Fibroblast of lung (primary cell): ENCODE results near the gene MAP1A. TPM values are rescaled to one million over a fixed set of nuclear protein-coding genes. Genes with fewer than 3 reads are reported as not detected.

Experiments
- DNase-seq, 2 donors: peaks; one replicate each; pipeline versions ENCODE4 v3.0.0 to v3.0.0-alpha.2; 2010; ENCODE audit warnings: low read depth in 2 of 2
- H2AFZ ChIP-seq: 2 replicates; pipeline ENCODE4 v1.5.1; 2012; ENCODE audit warnings: low read length, control low read depth, inconsistent platforms
- H3K27ac ChIP-seq: 2 replicates; pipeline ENCODE4 v1.5.1; 2011; ENCODE audit warnings: low read length, control low read depth; ENCODE audit not compliant: insufficient read depth
- H3K27me3 ChIP-seq: 2 replicates; pipeline ENCODE4 v1.5.1; 2011; ENCODE audit warnings: mild to moderate bottlenecking, low read length; ENCODE audit not compliant: control insufficient read depth, insufficient read depth
- H3K36me3 ChIP-seq: 2 replicates; pipeline ENCODE4 v1.5.1; 2011; ENCODE audit warnings: low read length; ENCODE audit not compliant: control insufficient read depth, insufficient read depth
- H3K4me1 ChIP-seq: 2 replicates; pipeline ENCODE4 v1.5.1; 2011; ENCODE audit warnings: low read length; ENCODE audit not compliant: control insufficient read depth, insufficient read depth; ENCODE audit errors: extremely low read depth
- H3K4me2 ChIP-seq: 2 replicates; pipeline ENCODE4 v1.5.1; 2011; ENCODE audit warnings: low read length, control low read depth; ENCODE audit not compliant: insufficient read depth; ENCODE audit errors: extremely low read depth
- H3K4me3 ChIP-seq, 4 experiments: fragments of 200-600 bp in 1 of 4; sonication (generic) in 1 of 4; replicated peaks in 1 of 4; 2 replicates each; pipeline ENCODE4 v1.5.1; 2011 to 2016; ENCODE audit warnings: low read length in 4 of 4, low read depth in 3 of 4, mild to moderate bottlenecking in 3 of 4, control low read depth in 2 of 4, inconsistent platforms in 1 of 4, mixed read lengths in 1 of 4; ENCODE audit not compliant: insufficient read depth in 1 of 4; ENCODE audit errors: control extremely low read depth in 1 of 4
- H3K79me2 ChIP-seq: 2 replicates; pipeline ENCODE4 v1.5.1; 2012; ENCODE audit warnings: mild to moderate bottlenecking, low read length, inconsistent platforms; ENCODE audit not compliant: control insufficient read depth, insufficient read depth
- H3K9ac ChIP-seq: 2 replicates; pipeline ENCODE4 v1.5.1; 2011; ENCODE audit warnings: mild to moderate bottlenecking, low read length, control low read depth; ENCODE audit not compliant: insufficient read depth
- H3K9me3 ChIP-seq: 2 replicates; pipeline ENCODE4 v1.5.1; 2012; ENCODE audit warnings: low read depth, low read length; ENCODE audit not compliant: control insufficient read depth, insufficient read depth
- H4K20me1 ChIP-seq: 2 replicates; pipeline ENCODE4 v1.5.1; 2011; ENCODE audit warnings: low read length; ENCODE audit not compliant: control insufficient read depth, insufficient read depth; ENCODE audit errors: extremely low read depth
- EZH2 ChIP-seq: IDR thresholded peaks from 2 replicates; pipeline ENCODE4 v1.5.1; 2012; ENCODE audit warnings: low read length, control low read depth, mild to moderate bottlenecking; ENCODE audit errors: missing control alignments
- polyA plus RNA-seq, 2 donors: library from polyadenylated mRNA; depleted of rRNA in 1 of 2; stranded (reverse) in 1 of 2; unstranded in 1 of 2; fragments of >200 nt; gene quantifications; 2 replicates each; pipeline ENCODE4 v1.2.1, GENCODE V29; 2011 to 2012; ENCODE audit warnings: missing spikeins in 1 of 2
- total RNA-seq: library from RNA; depleted of rRNA; stranded (reverse); fragments of >200 nt; gene quantifications from 2 replicates; pipeline ENCODE4 v1.2.1, GENCODE V29; 2014
- TF ChIP-seq, protein P1 (sequence below), 2 donors: IDR thresholded peaks in 1 of 2; conservative IDR thresholded peaks in 1 of 2; 1 replicate in 1 of 2; 2 replicates in 1 of 2; pipeline ENCODE4 v1.5.1; 2011 to 2012; ENCODE audit warnings: low read length in 2 of 2, control low read depth in 1 of 2, inconsistent platforms in 1 of 2, low read depth in 1 of 2, mild to moderate bottlenecking in 1 of 2

Gene MAP1A
- total and polyA plus RNA-seq, 2 donors (not counting 1 experiment from before 2014, with no cell fraction given) = 51.2 to 201 TPM

DNA sequence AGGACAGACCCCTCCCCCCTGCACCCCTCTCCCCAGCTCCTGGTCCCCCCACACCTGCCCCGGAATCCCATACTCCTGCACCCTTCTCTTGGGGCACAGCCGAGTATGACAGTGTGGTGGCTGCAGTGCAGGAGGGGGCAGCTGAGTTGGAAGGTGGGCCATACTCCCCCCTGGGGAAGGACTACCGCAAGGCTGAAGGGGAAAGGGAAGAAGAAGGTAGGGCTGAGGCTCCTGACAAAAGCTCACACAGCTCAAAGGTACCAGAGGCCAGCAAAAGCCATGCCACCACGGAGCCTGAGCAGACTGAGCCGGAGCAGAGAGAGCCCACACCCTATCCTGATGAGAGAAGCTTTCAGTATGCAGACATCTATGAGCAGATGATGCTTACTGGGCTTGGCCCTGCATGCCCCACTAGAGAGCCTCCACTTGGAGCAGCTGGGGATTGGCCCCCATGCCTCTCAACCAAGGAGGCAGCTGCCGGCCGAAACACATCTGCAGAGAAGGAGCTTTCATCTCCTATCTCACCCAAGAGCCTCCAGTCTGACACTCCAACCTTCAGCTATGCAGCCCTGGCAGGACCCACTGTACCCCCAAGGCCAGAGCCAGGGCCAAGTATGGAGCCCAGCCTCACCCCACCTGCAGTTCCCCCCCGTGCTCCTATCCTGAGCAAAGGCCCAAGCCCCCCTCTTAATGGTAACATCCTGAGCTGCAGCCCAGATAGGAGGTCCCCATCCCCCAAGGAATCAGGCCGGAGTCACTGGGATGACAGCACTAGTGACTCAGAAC lies 9.8 kb downstream of the MAP1A start:
- no peaks in the 10 kb centered on the region for H4K20me1 ChIP-seq
- H3K36me3 ChIP-seq = peaks cover 38% of the 10 kb centered on the region
- no peak overlapping the region for H3K9ac ChIP-seq
- DNase-seq = no peak
- no peaks in the 10 kb centered on the region for H3K4me1 ChIP-seq
- H3K27ac ChIP-seq = no peak overlapping the region
- no peak overlapping the region for H3K4me3 ChIP-seq
- H3K27me3 ChIP-seq = no peaks in the 10 kb centered on the region
- H2AFZ ChIP-seq = no peak overlapping the region
- H3K9me3 ChIP-seq = no peaks in the 10 kb centered on the region
- TF ChIP-seq, protein P1, sequence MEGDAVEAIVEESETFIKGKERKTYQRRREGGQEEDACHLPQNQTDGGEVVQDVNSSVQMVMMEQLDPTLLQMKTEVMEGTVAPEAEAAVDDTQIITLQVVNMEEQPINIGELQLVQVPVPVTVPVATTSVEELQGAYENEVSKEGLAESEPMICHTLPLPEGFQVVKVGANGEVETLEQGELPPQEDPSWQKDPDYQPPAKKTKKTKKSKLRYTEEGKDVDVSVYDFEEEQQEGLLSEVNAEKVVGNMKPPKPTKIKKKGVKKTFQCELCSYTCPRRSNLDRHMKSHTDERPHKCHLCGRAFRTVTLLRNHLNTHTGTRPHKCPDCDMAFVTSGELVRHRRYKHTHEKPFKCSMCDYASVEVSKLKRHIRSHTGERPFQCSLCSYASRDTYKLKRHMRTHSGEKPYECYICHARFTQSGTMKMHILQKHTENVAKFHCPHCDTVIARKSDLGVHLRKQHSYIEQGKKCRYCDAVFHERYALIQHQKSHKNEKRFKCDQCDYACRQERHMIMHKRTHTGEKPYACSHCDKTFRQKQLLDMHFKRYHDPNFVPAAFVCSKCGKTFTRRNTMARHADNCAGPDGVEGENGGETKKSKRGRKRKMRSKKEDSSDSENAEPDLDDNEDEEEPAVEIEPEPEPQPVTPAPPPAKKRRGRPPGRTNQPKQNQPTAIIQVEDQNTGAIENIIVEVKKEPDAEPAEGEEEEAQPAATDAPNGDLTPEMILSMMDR (conservative IDR thresholded peaks at IDR 0.05 in 1 of 2, IDR thresholded peaks at IDR 0.05 in 1 of 2; ENCODE audit: low read depth in 1 of 2, low read length in 2 of 2) = no peak
- no peak for TF ChIP-seq EZH2
- peaks cover 7% of the 10 kb centered on the region for H3K79me2 ChIP-seq
- H3K4me2 ChIP-seq = no peak overlapping the region

GRCh38 chr15:43527802-43528541 lies 10.6 kb downstream of the MAP1A start:
- no peak for DNase-seq
- Histone ChIP-seq H3K4me1 (no peaks in the 10 kb centered on the region), H4K20me1 (no peaks in the 10 kb centered on the region), H3K9me3 (no peaks in the 10 kb centered on the region), H3K4me3 (no peak overlapping the region), H3K36me3 (peaks cover 31% of the 10 kb centered on the region), H2AFZ (no peak overlapping the region), H3K27ac (no peak overlapping the region), H3K79me2 (peaks cover 7% of the 10 kb centered on the region), H3K27me3 (no peaks in the 10 kb centered on the region), H3K9ac (no peak overlapping the region), H3K4me2 (no peak overlapping the region)
- TF ChIP-seq EZH2 = no peak
- TF ChIP-seq, protein P1 (conservative IDR thresholded peaks at IDR 0.05 in 1 of 2, IDR thresholded peaks at IDR 0.05 in 1 of 2; ENCODE audit: low read depth in 1 of 2, low read length in 2 of 2) = no peak

GRCh38 chr15:43528542-43529007 lies 11.2 kb downstream of the MAP1A start:
- Histone ChIP-seq H3K9ac (no peak overlapping the region), H3K79me2 (peaks cover 4% of the 10 kb centered on the region), H4K20me1 (no peaks in the 10 kb centered on the region), H3K4me2 (no peak overlapping the region), H3K9me3 (no peaks in the 10 kb centered on the region), H3K27me3 (no peaks in the 10 kb centered on the region), H3K36me3 (peaks cover 25% of the 10 kb centered on the region), H3K4me3 (no peak overlapping the region), H3K27ac (no peak overlapping the region), H3K4me1 (no peaks in the 10 kb centered on the region), H2AFZ (no peak overlapping the region)
- no peak for DNase-seq
- TF ChIP-seq, protein P1 (conservative IDR thresholded peaks at IDR 0.05 in 1 of 2, IDR thresholded peaks at IDR 0.05 in 1 of 2; ENCODE audit: low read depth in 1 of 2, low read length in 2 of 2) = no peak
- no peak for TF ChIP-seq EZH2
